Measurements from ENCODE around the gene RLBP1.
A peak's percentile ranks its signal among the peaks of the same experiment; 100 is the strongest.

Gene RLBP1

GRCh38 chr15:89170364-89170763, 51.0 kb downstream of the RLBP1 start:
- no peak overlapping the region for H3K27ac ChIP-seq
- no peak for TF ChIP-seq CTCF (conservative IDR thresholded peaks at IDR 0.05; ENCODE audit: low read depth)
- no peak for DNase-seq (ENCODE audit: low spot score)
- ChIA-PET CTCF (interaction anchor here (0.7 to 5.1 kb wide), 3 partner anchors 79 to 112 kb away, joined by 5 to 32 read pairs (median 5); no protein-coding TSS in a partner anchor), POLR2A (ENCODE audit: low non-redundant PET) (no interaction called here)

GRCh38 chr15:89168316-89168833, 53.0 kb downstream of the RLBP1 start:
- H3K27ac ChIP-seq = peak overlapping the region; percentile 64
- POLR2A ChIA-PET (ENCODE audit: low non-redundant PET) = no interaction called here
- no peak for DNase-seq (ENCODE audit: low spot score)
- no peak for TF ChIP-seq CTCF (conservative IDR thresholded peaks at IDR 0.05; ENCODE audit: low read depth)
- CTCF ChIA-PET = interaction anchor here (0.6 to 2.7 kb wide), 3 partner anchors 10 to 565 kb away, joined by 4 to 14 read pairs (median 4); no protein-coding TSS in a partner anchor

- DNase-seq (ENCODE audit: low spot score) = peak; percentile 81
- H3K27ac ChIP-seq = peak overlapping the region; percentile 64; the same call in 1 of the 2 replicates
- ChIA-PET POLR2A (ENCODE audit: low non-redundant PET) (no interaction called here), CTCF (interaction anchor here (0.5 to 2.7 kb wide), 3 partner anchors 10 to 267 kb away, joined by 3 to 14 read pairs (median 3); no protein-coding TSS in a partner anchor)
- no peak for TF ChIP-seq CTCF (conservative IDR thresholded peaks at IDR 0.05; ENCODE audit: low read depth)
Measured at GRCh38 chr15:89167267-89168176, 53.9 kb downstream of the RLBP1 start.

- no peak overlapping the region for H3K27ac ChIP-seq
- no peak for DNase-seq (ENCODE audit: low spot score)
- CTCF ChIA-PET = no interaction called here
- no peak for TF ChIP-seq CTCF (conservative IDR thresholded peaks at IDR 0.05; ENCODE audit: low read depth)
- POLR2A ChIA-PET (ENCODE audit: low non-redundant PET) = no interaction called here
Measured at GRCh38 chr15:89165677-89166076, 55.7 kb downstream of the RLBP1 start.

GRCh38 chr15:89164712-89165211, 56.6 kb downstream of the RLBP1 start:
- TF ChIP-seq CTCF (conservative IDR thresholded peaks at IDR 0.05; ENCODE audit: low read depth) = no peak
- H3K27ac ChIP-seq = no peak overlapping the region
- ChIA-PET POLR2A (ENCODE audit: low non-redundant PET) (no interaction called here), CTCF (interaction anchor here (0.6 kb wide), 1 partner anchor 260 kb away, joined by 5 read pairs; no protein-coding TSS in a partner anchor)
- no peak for DNase-seq (ENCODE audit: low spot score)

GRCh38 chr15:89163271-89164055, 57.9 kb downstream of the RLBP1 start:
- H3K27ac ChIP-seq = no peak overlapping the region
- ChIA-PET POLR2A (ENCODE audit: low non-redundant PET) (no interaction called here), CTCF (no interaction called here)

More at GRCh38 chr15:89163271-89164055, 57.9 kb downstream of the RLBP1 start:
- no peak for DNase-seq (ENCODE audit: low spot score)
- TF ChIP-seq CTCF (conservative IDR thresholded peaks at IDR 0.05; ENCODE audit: low read depth) = no peak

Data from RWPE1 (cell line).